T-helper 1 cell treated with Interleukin-12 subunit alpha and Interleukin-12 subunit beta and Interleukin-4 antibody, amounts not matched to agents 30 ng/mL and 1 ng/mL, for 36 hours (primary cell): Measurements from ENCODE around the gene MED27. TPM values are rescaled to one million over a fixed set of nuclear protein-coding genes. Genes with fewer than 3 reads are reported as not detected.

Source experiments
- intact Hi-C: fragments of 100-400 bp; cut with micrococcal nuclease; formaldehyde crosslinking; loops from one replicate; pipeline ENCODE4 v1.15.1; 2024
- total RNA-seq: library from RNA; stranded (reverse); gene quantifications from 2 replicates; pipeline ENCODE4 v1.2.3, GENCODE V29; 2022

The MED27 gene
- total RNA-seq, 1 donor from 2014 or later: 29.5 TPM

- intact Hi-C loops: loop anchor here (1.0 to 10.0 kb wide), 3 partner anchors 37 to 240 kb away; partner anchors contain the start of gene MED27
Observed at GRCh38 chr9:131839281-131840084, 240.2 kb downstream of the MED27 start.

- intact Hi-C loops: loop anchor here (1.0 to 10.0 kb wide), 3 partner anchors 38 to 241 kb away; partner anchors contain the start of gene MED27
Observed at GRCh38 chr9:131838530-131839280, 241.0 kb downstream of the MED27 start.

- intact Hi-C loops: loop anchor here (2.0 to 10.0 kb wide), 2 partner anchors 39 to 167 kb away; no protein-coding TSS in a partner anchor
Observed at GRCh38 chr9:131837836-131838235, 241.8 kb downstream of the MED27 start.

- intact Hi-C loops: loop anchor here (10.0 kb wide), 1 partner anchor 167 kb away; no protein-coding TSS in a partner anchor
Observed at GRCh38 chr9:131837316-131837715, 242.4 kb downstream of the MED27 start.

GRCh38 chr9:131836607-131837315 is 242.9 kb downstream of the MED27 start:
- intact Hi-C loops: loop anchor here (10.0 kb wide), 1 partner anchor 168 kb away; no protein-coding TSS in a partner anchor

GRCh38 chr9:131836021-131836420 is 243.6 kb downstream of the MED27 start:
- intact Hi-C loops: loop anchor here (10.0 kb wide), 1 partner anchor 169 kb away; no protein-coding TSS in a partner anchor

- intact Hi-C loops: loop anchor here (10.0 kb wide), 1 partner anchor 169 kb away; no protein-coding TSS in a partner anchor
Observed at GRCh38 chr9:131835151-131835910, 244.3 kb downstream of the MED27 start.

- intact Hi-C loops: loop anchor here (10.0 kb wide), 1 partner anchor 170 kb away; no protein-coding TSS in a partner anchor
Observed at GRCh38 chr9:131834721-131835120, 244.9 kb downstream of the MED27 start.

GRCh38 chr9:131833906-131834305 is 245.8 kb downstream of the MED27 start:
- intact Hi-C loops: loop anchor here (10.0 kb wide), 1 partner anchor 171 kb away; no protein-coding TSS in a partner anchor

- intact Hi-C loops: loop anchor here (10.0 kb wide), 1 partner anchor 172 kb away; no protein-coding TSS in a partner anchor
Observed at GRCh38 chr9:131833083-131833482, 246.6 kb downstream of the MED27 start.

GRCh38 chr9:131831380-131832165 is 248.1 kb downstream of the MED27 start:
- intact Hi-C loops: loop anchor here (10.0 kb wide), 1 partner anchor 173 kb away; no protein-coding TSS in a partner anchor

GRCh38 chr9:131827821-131828369 is 251.8 kb downstream of the MED27 start:
- intact Hi-C loops: no loop called here

GRCh38 chr9:131826966-131827525 is 252.6 kb downstream of the MED27 start:
- intact Hi-C loops: no loop called here

GRCh38 chr9:131826053-131826452 is 253.6 kb downstream of the MED27 start:
- intact Hi-C loops: no loop called here

GRCh38 chr9:131824953-131825495 is 254.6 kb downstream of the MED27 start:
- intact Hi-C loops: no loop called here

GRCh38 chr9:131824155-131824594 is 255.5 kb downstream of the MED27 start:
- intact Hi-C loops: no loop called here

- intact Hi-C loops: no loop called here
Observed at GRCh38 chr9:131823701-131824146, 255.9 kb downstream of the MED27 start.

GRCh38 chr9:131818089-131818488 is 261.6 kb downstream of the MED27 start:
- intact Hi-C loops: no loop called here
